Vagina (tissue), 2 donors: Measurements from ENCODE around the gene CDCA3. TPM values are rescaled to one million over a fixed set of nuclear protein-coding genes. Genes with fewer than 3 reads are reported as not detected.
"Not testable (repeated sequence)": the region's sequence is repeated elsewhere in the genome, so short reads cannot be mapped to it uniquely, and the experiment has no call there.

Experiments used
- DNase-seq, 2 donors: peaks; one replicate each; pipeline ENCODE4 v3.0.0-alpha.2; 2017; ENCODE audit errors: extremely low spot score in 2 of 2
- H3K27ac ChIP-seq: fragments of 200-600 bp; sonication (generic); one replicate; pipeline ENCODE4 v1.5.1; 2019
- H3K27me3 ChIP-seq: fragments of 200-600 bp; sonication (generic); one replicate; pipeline ENCODE4 v1.5.1; 2019
- H3K36me3 ChIP-seq, 2 donors: fragments of 200-600 bp; sonication (generic); one replicate each; pipeline ENCODE4 v1.5.1; 2017 to 2019
- H3K4me1 ChIP-seq: fragments of 200-600 bp; sonication (generic); one replicate; pipeline ENCODE4 v1.5.1; 2019
- H3K4me3 ChIP-seq, 2 donors: fragments of 200-600 bp; sonication (generic); 1 replicate in 1 of 2; 2 replicates in 1 of 2; pipeline ENCODE4 v1.5.1; 2016 to 2019
- H3K9me3 ChIP-seq: fragments of 200-600 bp; sonication (generic); one replicate; pipeline ENCODE4 v1.5.1; 2019
- POLR2A ChIP-seq, 2 donors: fragments of 450-650 bp; IDR thresholded peaks; one replicate each; pipeline ENCODE4 v1.6.1; 2017; ENCODE audit warnings: antibody characterized with exemption in 2 of 2, mild to moderate bottlenecking in 2 of 2, moderate library complexity in 2 of 2
- POLR2AphosphoS5 ChIP-seq, 2 donors: sonication (generic); formaldehyde crosslinking; IDR thresholded peaks; one replicate each; pipeline ENCODE4 v1.9.0; 2017; ENCODE audit warnings: antibody characterized with exemption in 2 of 2, mild to moderate bottlenecking in 2 of 2, low read depth in 1 of 2; ENCODE audit not compliant: insufficient read depth in 1 of 2
- intact Hi-C: fragments of 100-400 bp; cut with DNase I; formaldehyde crosslinking; loops from one replicate; pipeline ENCODE4 v1.15.1; 2023
- total RNA-seq: library from RNA; depleted of rRNA; stranded (reverse); fragments of >200 nt; gene quantifications from one replicate; pipeline ENCODE4 v1.2.3, GENCODE V29; 2016
- TF ChIP-seq, protein P1 (sequence below), 3 experiments: fragments of 450-650 bp in 2 of 3; fragments of 200-600 bp in 1 of 3; sonication (generic) in 1 of 3; IDR thresholded peaks; one replicate each; pipeline ENCODE4 v1.5.1; 2017 to 2019; ENCODE audit warnings: antibody characterized with exemption in 3 of 3, mild to moderate bottlenecking in 2 of 3, moderate library complexity in 2 of 3

The CDCA3 gene
- 8.6 TPM for total RNA-seq

DNA sequence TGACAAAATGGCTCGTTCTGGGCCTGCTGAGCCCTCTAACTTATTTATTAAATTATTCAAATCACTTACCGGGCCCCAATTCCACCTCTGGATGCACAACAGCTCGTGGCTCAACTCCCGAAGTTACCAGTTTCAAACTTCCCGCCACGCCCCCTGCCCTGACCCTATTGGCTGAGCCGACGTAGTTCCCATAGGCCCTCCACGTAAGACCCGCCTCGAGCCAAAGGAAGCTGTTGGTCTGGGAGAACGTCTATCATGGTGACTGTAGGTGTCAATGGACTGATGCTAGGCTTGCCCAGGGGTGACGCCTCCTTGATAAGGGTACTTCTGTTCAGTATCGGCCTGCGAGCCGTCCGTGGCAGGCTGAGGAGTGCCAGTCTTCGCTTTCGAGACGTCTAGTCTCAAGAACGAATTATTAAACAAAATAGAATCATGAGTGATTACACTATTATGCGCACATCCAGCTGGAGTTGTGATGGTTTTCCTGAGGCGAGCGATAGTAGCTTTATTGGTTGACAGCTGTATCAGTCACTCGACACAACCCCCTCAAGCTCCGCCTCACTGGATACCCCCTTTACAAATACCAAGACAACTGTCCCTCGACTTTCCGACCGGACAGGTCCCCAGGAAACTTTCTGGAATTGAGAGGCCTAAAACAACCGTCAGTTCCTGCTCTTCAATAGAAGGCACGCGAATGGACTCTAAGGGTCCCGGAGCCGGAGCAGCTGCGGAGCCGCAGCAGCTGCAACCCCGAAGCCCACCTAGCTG lies at the start of gene CDCA3:
CDCA3 (minus strand) TSS at position 134 of the 768 bp plus-strand sequence. CDS start 334 bp downstream, outside the sequence.
- intact Hi-C loops: no loop called here
- Histone ChIP-seq H3K4me3 (peak within 1 kb of the TSS; percentile 59 to 62), H3K36me3 (peaks cover 0 to 13% of the 10 kb centered on the region in 2 donors), H3K27ac (peak within 1 kb of the TSS; percentile 84), H3K4me1 (peaks cover 21% of the 10 kb centered on the region), H3K27me3 (no peaks in the 10 kb centered on the region), H3K9me3 (no peaks in the 10 kb centered on the region)
- DNase-seq: peak in 1 of 2 donors; percentile 99
- TF ChIP-seq, protein P1, sequence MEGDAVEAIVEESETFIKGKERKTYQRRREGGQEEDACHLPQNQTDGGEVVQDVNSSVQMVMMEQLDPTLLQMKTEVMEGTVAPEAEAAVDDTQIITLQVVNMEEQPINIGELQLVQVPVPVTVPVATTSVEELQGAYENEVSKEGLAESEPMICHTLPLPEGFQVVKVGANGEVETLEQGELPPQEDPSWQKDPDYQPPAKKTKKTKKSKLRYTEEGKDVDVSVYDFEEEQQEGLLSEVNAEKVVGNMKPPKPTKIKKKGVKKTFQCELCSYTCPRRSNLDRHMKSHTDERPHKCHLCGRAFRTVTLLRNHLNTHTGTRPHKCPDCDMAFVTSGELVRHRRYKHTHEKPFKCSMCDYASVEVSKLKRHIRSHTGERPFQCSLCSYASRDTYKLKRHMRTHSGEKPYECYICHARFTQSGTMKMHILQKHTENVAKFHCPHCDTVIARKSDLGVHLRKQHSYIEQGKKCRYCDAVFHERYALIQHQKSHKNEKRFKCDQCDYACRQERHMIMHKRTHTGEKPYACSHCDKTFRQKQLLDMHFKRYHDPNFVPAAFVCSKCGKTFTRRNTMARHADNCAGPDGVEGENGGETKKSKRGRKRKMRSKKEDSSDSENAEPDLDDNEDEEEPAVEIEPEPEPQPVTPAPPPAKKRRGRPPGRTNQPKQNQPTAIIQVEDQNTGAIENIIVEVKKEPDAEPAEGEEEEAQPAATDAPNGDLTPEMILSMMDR (IDR thresholded peaks at IDR 0.05): no peak
- TF ChIP-seq POLR2AphosphoS5 (IDR thresholded peaks at IDR 0.05; ENCODE audit: insufficient read depth in 1 of 2, low read depth in 1 of 2) (peak; percentile 45 to 73), POLR2A (IDR thresholded peaks at IDR 0.05) (peak in 1 of 2 donors; percentile 45)

DNA sequence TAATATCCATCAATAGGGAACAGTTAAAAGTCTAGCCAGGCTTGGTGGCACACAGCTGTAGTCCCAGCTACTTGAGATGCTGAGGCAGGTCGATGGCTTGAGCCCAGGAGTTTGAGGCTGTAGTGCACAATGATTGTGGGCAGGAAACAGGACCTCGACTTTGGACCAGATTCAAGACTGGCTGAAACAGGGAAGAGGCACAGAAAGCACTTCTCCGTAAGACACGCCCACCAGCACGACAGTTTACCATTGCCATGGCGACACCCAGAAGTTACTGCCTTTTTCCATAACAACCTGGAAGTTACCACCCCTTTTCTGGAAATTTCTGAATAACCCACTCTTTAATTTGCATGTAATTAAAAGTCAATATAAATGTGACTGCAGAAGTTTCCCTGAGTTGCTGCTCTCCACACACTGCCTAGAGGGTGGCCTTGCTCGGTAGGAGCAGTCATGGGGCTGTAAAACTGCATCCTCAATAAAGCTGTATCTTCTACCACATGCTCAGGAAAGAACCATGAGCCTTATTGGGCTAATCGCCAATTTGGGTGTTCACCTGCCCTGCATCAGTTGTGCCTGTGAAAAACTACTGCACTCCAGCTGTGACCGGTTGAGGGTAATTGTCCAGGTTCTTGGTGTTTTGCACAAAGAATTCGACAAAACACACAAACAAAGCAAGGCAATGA lies 48.9 kb upstream of the CDCA3 start:
- intact Hi-C loops: no loop called here
- Histone ChIP-seq H3K4me3 (no peak overlapping the region), H3K9me3 (no peaks in the 10 kb centered on the region), H3K27ac (no peak overlapping the region), H3K36me3 (no peaks in the 10 kb centered on the region), H3K4me1 (peaks cover 10% of the 10 kb centered on the region), H3K27me3 (no peaks in the 10 kb centered on the region)
- TF ChIP-seq POLR2AphosphoS5 (IDR thresholded peaks at IDR 0.05; ENCODE audit: insufficient read depth in 1 of 2, low read depth in 1 of 2): no peak
- TF ChIP-seq, protein P1 (IDR thresholded peaks at IDR 0.05): no peak
- no peak for DNase-seq

DNA sequence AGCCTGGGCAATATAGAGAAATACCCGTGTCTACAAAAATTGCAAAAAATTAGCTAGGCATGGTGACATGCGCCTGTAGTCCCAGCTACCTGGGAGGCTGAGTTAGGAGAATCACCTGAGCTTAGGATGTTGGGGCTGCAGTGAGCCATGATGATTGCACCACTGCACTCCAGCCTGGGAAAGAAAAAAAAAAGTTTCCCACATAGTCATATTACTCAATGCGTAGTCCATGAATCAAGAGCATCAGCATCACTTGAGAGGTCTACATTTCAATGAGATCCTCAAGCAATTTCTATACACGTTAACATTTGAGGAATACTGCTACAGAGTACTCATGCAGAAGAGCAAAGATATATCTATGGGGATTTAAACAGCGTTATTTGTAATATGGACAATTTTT lies 48.3 kb upstream of the CDCA3 start:
- intact Hi-C loops: no loop called here
- H3K27me3 ChIP-seq: no peaks in the 10 kb centered on the region

DNA sequence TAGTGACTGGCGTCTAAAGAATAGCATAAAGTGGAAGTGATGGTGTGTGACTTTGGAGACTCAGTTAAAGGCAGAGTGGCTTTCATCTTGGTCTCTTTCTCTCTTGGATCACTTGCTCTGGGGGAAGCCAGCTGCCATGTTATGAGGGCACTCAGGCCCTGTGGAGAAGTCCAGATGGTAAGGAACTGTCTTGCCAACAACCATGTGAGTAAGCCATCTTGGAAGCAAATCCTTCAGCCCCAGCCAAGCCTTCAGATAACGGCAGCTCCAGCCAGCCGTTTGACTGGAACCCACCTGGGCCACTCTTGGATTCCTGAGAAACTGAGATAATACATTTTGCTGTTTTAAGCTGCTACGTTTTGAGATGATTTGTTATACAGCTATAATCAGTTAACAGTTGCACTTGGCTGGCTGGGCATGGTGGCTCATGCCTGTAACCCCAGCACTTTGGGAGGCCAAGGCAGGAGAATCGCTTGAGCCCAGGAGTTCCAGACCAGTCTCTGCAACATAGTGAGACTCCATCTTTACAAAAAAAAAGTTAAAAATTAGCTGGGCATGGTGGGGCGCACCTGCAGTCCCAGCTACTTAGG lies 45.9 kb upstream of the CDCA3 start:
- H3K4me1 ChIP-seq: peaks cover 1% of the 10 kb centered on the region
- no peaks in the 10 kb centered on the region for H3K36me3 ChIP-seq
- DNase-seq: no peak
- intact Hi-C loops: no loop called here
- H3K4me3 ChIP-seq: no peak overlapping the region
- no peak overlapping the region for H3K27ac ChIP-seq
- TF ChIP-seq POLR2A (IDR thresholded peaks at IDR 0.05) (no peak), POLR2AphosphoS5 (IDR thresholded peaks at IDR 0.05; ENCODE audit: insufficient read depth in 1 of 2, low read depth in 1 of 2) (no peak)
- TF ChIP-seq, protein P1 (IDR thresholded peaks at IDR 0.05): no peak
- no peaks in the 10 kb centered on the region for H3K9me3 ChIP-seq
- H3K27me3 ChIP-seq: no peaks in the 10 kb centered on the region

More for the DNA sequence above, 48.3 kb upstream of the CDCA3 start:
- H3K9me3 ChIP-seq: no peaks in the 10 kb centered on the region
- no peaks in the 10 kb centered on the region for H3K36me3 ChIP-seq
- no peak for TF ChIP-seq POLR2AphosphoS5 (IDR thresholded peaks at IDR 0.05; ENCODE audit: insufficient read depth in 1 of 2, low read depth in 1 of 2)
- no peak for TF ChIP-seq POLR2A (IDR thresholded peaks at IDR 0.05)
- H3K4me3 ChIP-seq: no peak overlapping the region
- H3K27ac ChIP-seq: no peak overlapping the region
- H3K4me1 ChIP-seq: peaks cover 7% of the 10 kb centered on the region
- no peak for DNase-seq

DNA sequence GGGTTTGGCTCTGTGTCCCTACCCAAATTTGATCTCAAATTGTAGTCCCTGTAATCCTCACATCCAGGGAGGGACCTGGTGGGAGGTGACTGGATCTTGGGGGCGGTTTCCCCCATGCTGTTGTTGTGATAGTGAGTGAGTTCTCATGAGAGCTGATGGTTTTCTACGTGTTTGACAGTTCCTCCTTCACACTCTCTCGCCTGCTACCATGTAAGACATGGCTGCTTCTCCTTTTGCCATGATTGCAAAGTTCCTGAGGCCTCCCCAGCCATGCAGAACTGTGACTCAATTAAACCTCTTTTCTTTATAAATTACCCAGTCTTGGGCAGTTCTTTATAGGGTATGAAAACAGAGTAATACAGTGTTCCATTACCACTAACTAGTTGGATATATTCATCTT lies 43.2 kb upstream of the CDCA3 start:
- H3K4me3 ChIP-seq: no peak overlapping the region

DNA sequence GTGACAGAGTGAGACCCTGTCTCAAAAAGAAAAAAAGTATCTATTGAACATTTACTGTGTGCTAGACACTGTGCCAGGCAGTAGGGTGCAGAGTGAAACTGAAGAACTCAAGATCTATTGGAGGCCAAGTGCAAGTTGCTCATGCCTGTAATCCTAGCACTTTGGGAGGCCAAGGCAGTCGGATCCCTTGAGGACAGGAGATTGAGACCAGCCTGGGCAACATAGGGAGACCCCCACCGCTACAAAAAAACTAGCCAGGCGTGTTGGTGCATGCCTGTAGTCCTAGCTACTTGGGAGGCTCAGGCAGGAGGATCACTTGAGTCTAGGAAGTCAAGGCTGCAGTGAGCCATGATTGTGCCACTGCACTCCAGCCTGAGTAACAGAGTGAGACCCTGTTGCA lies 41.6 kb upstream of the CDCA3 start:
- H3K9me3 ChIP-seq, DNase-seq, H3K36me3 ChIP-seq, H3K4me3 ChIP-seq, H3K27ac ChIP-seq, intact Hi-C loops, H3K27me3 ChIP-seq, H3K4me1 ChIP-seq: not testable (repeated sequence)

More for the DNA sequence above, 43.2 kb upstream of the CDCA3 start:
- H3K9me3 ChIP-seq: no peaks in the 10 kb centered on the region
- H3K36me3 ChIP-seq: no peaks in the 10 kb centered on the region
- TF ChIP-seq POLR2AphosphoS5 (IDR thresholded peaks at IDR 0.05; ENCODE audit: insufficient read depth in 1 of 2, low read depth in 1 of 2) (no peak), POLR2A (IDR thresholded peaks at IDR 0.05) (no peak)
- TF ChIP-seq, protein P1 (IDR thresholded peaks at IDR 0.05): no peak
- DNase-seq: no peak
- no peaks in the 10 kb centered on the region for H3K27me3 ChIP-seq
- intact Hi-C loops: no loop called here
- peaks cover 8% of the 10 kb centered on the region for H3K4me1 ChIP-seq
- no peak overlapping the region for H3K27ac ChIP-seq
